Loucy (cell line): Measurements from ENCODE around the gene ALDOB.

Experiments used
- EZH2phosphoT487 ChIP-seq: fragments of 200-600 bp; IDR thresholded peaks from 2 replicates; pipeline ENCODE4 v1.6.1; 2018; ENCODE audit warnings: antibody characterized with exemption, mild to moderate bottlenecking, moderate library complexity, borderline replicate concordance
- TF ChIP-seq, protein P1 (sequence below): fragments of 200-600 bp; sonication (generic); conservative IDR thresholded peaks from 2 replicates; pipeline ENCODE4 v1.5.1; 2014; ENCODE audit warnings: mild to moderate bottlenecking, antibody characterized with exemption, low read length

DNA sequence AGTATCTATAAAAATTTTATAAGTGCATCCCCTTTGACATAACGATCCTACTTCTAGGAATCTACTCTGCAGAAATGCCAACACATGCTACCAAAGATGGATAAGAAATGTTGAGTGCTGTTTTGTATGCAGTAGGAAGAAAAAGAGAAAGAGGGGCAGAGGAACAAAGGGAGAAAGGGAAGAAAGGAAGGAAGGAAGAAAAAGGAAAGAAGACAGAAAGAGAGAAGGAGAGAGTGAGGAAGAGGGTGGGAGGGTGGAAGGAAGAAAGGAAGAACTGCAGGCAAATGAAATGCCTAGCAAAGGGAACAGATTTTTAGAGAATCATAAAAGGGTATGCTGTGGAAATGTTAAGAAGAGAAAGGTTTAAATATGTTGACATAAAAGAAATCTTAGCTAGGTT, 48.5 kb upstream of the ALDOB start:
- TF ChIP-seq, protein P1, sequence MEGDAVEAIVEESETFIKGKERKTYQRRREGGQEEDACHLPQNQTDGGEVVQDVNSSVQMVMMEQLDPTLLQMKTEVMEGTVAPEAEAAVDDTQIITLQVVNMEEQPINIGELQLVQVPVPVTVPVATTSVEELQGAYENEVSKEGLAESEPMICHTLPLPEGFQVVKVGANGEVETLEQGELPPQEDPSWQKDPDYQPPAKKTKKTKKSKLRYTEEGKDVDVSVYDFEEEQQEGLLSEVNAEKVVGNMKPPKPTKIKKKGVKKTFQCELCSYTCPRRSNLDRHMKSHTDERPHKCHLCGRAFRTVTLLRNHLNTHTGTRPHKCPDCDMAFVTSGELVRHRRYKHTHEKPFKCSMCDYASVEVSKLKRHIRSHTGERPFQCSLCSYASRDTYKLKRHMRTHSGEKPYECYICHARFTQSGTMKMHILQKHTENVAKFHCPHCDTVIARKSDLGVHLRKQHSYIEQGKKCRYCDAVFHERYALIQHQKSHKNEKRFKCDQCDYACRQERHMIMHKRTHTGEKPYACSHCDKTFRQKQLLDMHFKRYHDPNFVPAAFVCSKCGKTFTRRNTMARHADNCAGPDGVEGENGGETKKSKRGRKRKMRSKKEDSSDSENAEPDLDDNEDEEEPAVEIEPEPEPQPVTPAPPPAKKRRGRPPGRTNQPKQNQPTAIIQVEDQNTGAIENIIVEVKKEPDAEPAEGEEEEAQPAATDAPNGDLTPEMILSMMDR, result no peak
- no peak for TF ChIP-seq EZH2phosphoT487
